ENCODE results near the gene PPP1R12B.

DNA sequence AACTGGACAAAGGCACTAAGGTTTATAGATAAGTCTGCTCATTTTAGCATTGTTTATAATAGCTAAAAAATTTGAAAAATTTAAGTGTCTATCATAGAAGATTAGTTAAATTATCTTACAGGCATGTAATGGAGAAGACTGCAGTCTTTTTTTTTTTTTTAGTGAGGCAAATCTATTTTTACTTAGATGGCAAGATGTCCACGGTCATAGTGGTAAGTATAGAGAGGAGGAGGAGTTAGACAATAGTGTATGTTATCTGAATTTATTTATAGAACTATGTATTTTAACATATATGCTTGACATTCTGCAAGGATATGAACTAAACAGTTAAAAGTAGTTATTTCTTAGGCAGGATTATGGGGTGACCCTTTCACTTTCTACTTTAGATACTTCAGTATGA is 212.7 kb downstream of the PPP1R12B start:
- TF ChIP-seq, protein P1, sequence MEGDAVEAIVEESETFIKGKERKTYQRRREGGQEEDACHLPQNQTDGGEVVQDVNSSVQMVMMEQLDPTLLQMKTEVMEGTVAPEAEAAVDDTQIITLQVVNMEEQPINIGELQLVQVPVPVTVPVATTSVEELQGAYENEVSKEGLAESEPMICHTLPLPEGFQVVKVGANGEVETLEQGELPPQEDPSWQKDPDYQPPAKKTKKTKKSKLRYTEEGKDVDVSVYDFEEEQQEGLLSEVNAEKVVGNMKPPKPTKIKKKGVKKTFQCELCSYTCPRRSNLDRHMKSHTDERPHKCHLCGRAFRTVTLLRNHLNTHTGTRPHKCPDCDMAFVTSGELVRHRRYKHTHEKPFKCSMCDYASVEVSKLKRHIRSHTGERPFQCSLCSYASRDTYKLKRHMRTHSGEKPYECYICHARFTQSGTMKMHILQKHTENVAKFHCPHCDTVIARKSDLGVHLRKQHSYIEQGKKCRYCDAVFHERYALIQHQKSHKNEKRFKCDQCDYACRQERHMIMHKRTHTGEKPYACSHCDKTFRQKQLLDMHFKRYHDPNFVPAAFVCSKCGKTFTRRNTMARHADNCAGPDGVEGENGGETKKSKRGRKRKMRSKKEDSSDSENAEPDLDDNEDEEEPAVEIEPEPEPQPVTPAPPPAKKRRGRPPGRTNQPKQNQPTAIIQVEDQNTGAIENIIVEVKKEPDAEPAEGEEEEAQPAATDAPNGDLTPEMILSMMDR (IDR thresholded peaks at IDR 0.05), result no peak
- TF ChIP-seq, protein P2, sequence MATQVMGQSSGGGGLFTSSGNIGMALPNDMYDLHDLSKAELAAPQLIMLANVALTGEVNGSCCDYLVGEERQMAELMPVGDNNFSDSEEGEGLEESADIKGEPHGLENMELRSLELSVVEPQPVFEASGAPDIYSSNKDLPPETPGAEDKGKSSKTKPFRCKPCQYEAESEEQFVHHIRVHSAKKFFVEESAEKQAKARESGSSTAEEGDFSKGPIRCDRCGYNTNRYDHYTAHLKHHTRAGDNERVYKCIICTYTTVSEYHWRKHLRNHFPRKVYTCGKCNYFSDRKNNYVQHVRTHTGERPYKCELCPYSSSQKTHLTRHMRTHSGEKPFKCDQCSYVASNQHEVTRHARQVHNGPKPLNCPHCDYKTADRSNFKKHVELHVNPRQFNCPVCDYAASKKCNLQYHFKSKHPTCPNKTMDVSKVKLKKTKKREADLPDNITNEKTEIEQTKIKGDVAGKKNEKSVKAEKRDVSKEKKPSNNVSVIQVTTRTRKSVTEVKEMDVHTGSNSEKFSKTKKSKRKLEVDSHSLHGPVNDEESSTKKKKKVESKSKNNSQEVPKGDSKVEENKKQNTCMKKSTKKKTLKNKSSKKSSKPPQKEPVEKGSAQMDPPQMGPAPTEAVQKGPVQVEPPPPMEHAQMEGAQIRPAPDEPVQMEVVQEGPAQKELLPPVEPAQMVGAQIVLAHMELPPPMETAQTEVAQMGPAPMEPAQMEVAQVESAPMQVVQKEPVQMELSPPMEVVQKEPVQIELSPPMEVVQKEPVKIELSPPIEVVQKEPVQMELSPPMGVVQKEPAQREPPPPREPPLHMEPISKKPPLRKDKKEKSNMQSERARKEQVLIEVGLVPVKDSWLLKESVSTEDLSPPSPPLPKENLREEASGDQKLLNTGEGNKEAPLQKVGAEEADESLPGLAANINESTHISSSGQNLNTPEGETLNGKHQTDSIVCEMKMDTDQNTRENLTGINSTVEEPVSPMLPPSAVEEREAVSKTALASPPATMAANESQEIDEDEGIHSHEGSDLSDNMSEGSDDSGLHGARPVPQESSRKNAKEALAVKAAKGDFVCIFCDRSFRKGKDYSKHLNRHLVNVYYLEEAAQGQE (IDR thresholded peaks at IDR 0.05; ENCODE audit: insufficient read depth in 1 of 2, low read depth in 2 of 2, low read length in 1 of 2), result no peak

All from Panc1 (cell line).